PC-9 (cell line): ENCODE measurements around the gene KCNH2.

Experiments
- EZH2 ChIP-seq: fragments of 200-600 bp; sonication (generic); IDR thresholded peaks from 2 replicates; pipeline ENCODE4 v1.8.0; 2017; ENCODE audit warnings: antibody characterized with exemption, low read depth
- TF ChIP-seq, protein P1 (sequence below): fragments of 200-600 bp; sonication (generic); conservative IDR thresholded peaks from 2 replicates; pipeline ENCODE4 v1.6.1; 2017; ENCODE audit warnings: mixed run types, antibody characterized with exemption, mild to moderate bottlenecking, moderate library complexity

DNA sequence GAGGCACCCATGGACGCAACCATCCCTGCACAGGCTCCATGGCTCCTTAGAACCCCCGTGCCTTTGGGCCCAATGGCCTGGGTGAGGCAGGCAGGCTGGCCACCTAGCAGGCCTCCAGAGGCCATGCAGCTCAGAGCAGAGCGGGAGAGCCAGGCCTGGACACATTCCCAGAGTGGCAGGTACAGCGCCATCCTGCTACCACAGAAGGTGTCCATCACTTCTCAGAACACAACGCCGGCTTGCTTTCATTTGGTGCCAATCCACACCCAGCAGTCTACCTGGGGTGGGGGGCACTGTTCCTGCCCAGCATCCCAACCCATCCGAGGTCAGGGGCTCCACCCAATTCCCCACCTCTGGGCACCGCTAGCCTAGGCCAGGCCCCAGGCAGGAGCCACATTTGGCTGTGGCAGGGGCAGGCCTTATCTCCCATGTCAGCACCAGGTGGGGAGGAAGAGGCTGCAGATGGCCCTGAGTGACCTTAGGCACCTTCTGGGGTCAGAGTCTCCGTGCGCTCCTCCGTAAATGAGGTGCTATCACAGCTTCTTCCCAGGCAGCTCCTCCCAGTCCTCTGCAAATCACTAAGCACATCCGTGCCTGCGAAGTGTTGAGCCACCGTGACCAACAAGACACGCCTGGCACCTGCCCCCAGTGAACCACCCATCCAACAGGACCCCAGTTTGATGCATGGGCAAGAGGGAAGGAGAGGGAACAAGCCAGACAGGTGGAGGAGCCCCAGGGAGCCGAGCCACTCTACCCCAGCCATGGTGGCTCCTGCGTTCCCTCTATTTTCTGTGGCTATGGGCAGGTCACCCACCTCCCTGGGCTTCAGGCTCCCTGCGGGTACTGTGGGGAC is 14.2 kb downstream of the KCNH2 start:
- TF ChIP-seq, protein P1, sequence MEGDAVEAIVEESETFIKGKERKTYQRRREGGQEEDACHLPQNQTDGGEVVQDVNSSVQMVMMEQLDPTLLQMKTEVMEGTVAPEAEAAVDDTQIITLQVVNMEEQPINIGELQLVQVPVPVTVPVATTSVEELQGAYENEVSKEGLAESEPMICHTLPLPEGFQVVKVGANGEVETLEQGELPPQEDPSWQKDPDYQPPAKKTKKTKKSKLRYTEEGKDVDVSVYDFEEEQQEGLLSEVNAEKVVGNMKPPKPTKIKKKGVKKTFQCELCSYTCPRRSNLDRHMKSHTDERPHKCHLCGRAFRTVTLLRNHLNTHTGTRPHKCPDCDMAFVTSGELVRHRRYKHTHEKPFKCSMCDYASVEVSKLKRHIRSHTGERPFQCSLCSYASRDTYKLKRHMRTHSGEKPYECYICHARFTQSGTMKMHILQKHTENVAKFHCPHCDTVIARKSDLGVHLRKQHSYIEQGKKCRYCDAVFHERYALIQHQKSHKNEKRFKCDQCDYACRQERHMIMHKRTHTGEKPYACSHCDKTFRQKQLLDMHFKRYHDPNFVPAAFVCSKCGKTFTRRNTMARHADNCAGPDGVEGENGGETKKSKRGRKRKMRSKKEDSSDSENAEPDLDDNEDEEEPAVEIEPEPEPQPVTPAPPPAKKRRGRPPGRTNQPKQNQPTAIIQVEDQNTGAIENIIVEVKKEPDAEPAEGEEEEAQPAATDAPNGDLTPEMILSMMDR, result no peak
- no peak for TF ChIP-seq EZH2
